ENCODE data around the gene ADPRHL1.

- TF ChIP-seq CTCF (IDR thresholded peaks at IDR 0.05; ENCODE audit: low read depth, low read length) (no peak), EZH2phosphoT487 (IDR thresholded peaks at IDR 0.05; ENCODE audit: low read depth) (no peak)
Observed at GRCh38 chr13:113452942-113453901, at the start of gene ADPRHL1.
